ENCODE results near the gene DBH.

DBH gene

DNA sequence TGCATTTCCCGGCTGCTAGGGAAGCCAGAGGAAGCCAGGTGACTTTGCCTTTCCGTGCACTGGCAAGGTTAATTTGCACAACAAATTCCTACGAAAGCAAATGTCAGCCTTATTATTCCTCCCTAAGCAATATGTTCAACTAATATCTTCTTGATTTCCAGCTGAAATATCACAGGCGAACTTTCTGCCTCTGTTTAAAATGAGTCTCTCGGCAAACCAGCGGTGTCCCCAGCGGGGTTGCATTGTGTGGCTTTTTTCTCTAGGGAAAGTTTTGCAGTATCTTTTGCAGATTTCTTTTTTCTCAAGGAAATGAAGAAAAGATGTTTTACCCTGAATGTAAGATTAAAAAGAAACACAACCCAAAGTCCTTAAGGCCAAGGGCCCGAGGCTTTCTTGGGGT lies 1.9 kb downstream of the DBH start:
- Histone ChIP-seq H3K9ac (ENCODE audit: low read length) (no peak overlapping the region), H3K27ac (ENCODE audit: low read depth, low read length) (no peak overlapping the region), H3K9me3 (ENCODE audit: control insufficient read depth, insufficient read depth, low read depth, low read length) (no peaks in the 10 kb centered on the region), H3K27me3 (ENCODE audit: control insufficient read depth, insufficient read depth, low read length) (no peaks in the 10 kb centered on the region), H3K36me3 (ENCODE audit: control insufficient read depth, insufficient read depth, low read length) (no peaks in the 10 kb centered on the region), H3K4me1 (ENCODE audit: control insufficient read depth, insufficient read depth, low read length) (peaks cover 25% of the 10 kb centered on the region), H3K4me3 (ENCODE audit: low read depth, low read length) (no peak overlapping the region)

DNA sequence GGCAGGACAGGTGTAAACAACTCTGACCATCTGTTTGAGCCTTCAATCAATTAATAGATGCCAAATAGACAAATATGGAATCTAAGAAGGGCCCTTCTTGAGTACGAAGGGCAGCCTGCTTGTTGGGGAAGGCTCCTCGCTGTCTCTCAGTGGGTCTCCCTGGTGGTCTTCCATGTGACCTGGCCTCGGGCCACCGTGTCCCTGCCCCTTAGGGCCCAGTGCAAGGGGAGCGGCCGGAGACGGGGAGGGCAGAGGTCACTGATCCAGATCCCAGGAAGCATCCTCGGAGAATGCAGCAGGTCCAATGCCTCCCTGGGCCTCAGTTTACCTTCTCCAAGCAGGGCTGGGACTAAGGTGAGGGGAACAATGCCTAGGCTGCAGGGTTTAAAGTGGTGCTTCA lies 2.5 kb downstream of the DBH start:
- no peak overlapping the region for H3K27ac ChIP-seq (ENCODE audit: low read depth, low read length)
- peaks cover 20% of the 10 kb centered on the region for H3K4me1 ChIP-seq (ENCODE audit: control insufficient read depth, insufficient read depth, low read length)
- no peaks in the 10 kb centered on the region for H3K9me3 ChIP-seq (ENCODE audit: control insufficient read depth, insufficient read depth, low read depth, low read length)
- no peak overlapping the region for H3K9ac ChIP-seq (ENCODE audit: low read length)
- no peaks in the 10 kb centered on the region for H3K36me3 ChIP-seq (ENCODE audit: control insufficient read depth, insufficient read depth, low read length)
- no peak overlapping the region for H3K4me3 ChIP-seq (ENCODE audit: low read depth, low read length)
- H3K27me3 ChIP-seq (ENCODE audit: control insufficient read depth, insufficient read depth, low read length): no peaks in the 10 kb centered on the region

DNA sequence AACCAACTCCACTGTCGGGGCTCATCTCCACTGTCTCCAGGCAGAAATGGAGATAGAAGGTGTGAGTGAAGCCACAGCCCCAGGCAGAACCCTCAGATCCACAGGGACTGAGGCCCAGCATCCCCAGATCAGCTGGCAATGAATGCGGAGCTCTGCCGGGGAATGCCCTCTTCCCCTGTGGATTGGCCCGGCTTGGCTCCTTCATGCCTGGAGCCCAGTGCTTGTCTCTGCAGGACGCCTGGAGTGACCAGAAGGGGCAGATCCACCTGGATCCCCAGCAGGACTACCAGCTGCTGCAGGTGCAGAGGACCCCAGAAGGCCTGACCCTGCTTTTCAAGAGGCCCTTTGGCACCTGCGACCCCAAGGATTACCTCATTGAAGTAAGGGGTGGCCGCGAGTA lies 3.5 kb downstream of the DBH start:
- Histone ChIP-seq H3K9ac (ENCODE audit: low read length) (no peak overlapping the region), H3K4me3 (ENCODE audit: low read depth, low read length) (no peak overlapping the region), H3K27me3 (ENCODE audit: control insufficient read depth, insufficient read depth, low read length) (no peaks in the 10 kb centered on the region), H3K4me1 (ENCODE audit: control insufficient read depth, insufficient read depth, low read length) (peaks cover 13% of the 10 kb centered on the region), H3K36me3 (ENCODE audit: control insufficient read depth, insufficient read depth, low read length) (no peaks in the 10 kb centered on the region), H3K9me3 (ENCODE audit: control insufficient read depth, insufficient read depth, low read depth, low read length) (no peaks in the 10 kb centered on the region), H3K27ac (ENCODE audit: low read depth, low read length) (no peak overlapping the region)

GRCh38 chr9:133640160-133640559 lies 4.0 kb downstream of the DBH start:
- Histone ChIP-seq H3K27ac (ENCODE audit: low read depth, low read length) (no peak overlapping the region), H3K9ac (ENCODE audit: low read length) (no peak overlapping the region), H3K36me3 (ENCODE audit: control insufficient read depth, insufficient read depth, low read length) (no peaks in the 10 kb centered on the region), H3K9me3 (ENCODE audit: control insufficient read depth, insufficient read depth, low read depth, low read length) (no peaks in the 10 kb centered on the region), H3K4me1 (ENCODE audit: control insufficient read depth, insufficient read depth, low read length) (peaks cover 13% of the 10 kb centered on the region), H3K4me3 (ENCODE audit: low read depth, low read length) (no peak overlapping the region), H3K27me3 (ENCODE audit: control insufficient read depth, insufficient read depth, low read length) (no peaks in the 10 kb centered on the region)

DNA sequence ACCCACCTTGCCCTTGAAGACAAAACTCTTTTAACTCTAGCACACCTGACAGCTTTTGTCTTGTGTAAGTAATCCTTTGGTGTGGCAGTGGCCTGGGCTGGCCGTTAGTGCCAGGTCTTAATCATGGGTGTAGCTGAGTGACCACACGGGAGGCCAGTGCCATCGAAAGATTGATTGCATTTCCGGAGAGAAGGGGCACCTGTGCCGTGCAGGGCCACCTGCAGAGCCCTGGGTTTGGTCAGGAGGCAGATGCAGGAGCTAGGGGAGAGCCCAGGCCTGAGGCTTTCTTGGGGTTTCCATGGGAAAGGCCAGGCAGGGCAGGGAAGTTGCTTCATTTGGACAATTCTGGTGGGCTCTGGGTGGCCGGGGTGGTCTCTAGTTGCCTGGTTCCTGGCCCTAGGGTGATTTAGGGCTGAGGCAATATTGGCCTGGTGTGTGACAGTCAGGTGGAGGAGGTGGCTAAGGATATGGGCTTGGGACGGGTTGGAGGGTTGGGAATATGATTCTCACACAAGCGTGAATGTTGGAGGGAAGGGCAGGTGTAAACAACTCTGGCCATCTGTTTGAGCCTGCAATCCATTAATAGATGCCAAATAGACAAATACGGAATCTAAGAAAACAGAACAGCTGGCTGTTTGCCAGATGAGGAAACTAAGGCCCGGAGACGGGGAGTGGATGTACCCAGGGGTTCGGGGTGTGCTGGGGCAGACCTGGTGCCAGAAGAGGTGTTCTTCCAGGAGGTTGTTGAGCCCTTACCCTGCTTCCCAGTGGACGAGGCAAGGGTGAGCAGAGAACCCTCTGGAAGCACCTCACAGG lies 4.6 kb downstream of the DBH start:
- H3K9ac ChIP-seq (ENCODE audit: low read length): no peak overlapping the region
- no peak overlapping the region for H3K27ac ChIP-seq (ENCODE audit: low read depth, low read length)
- H3K4me1 ChIP-seq (ENCODE audit: control insufficient read depth, insufficient read depth, low read length): peaks cover 13% of the 10 kb centered on the region
- H3K9me3 ChIP-seq (ENCODE audit: control insufficient read depth, insufficient read depth, low read depth, low read length): no peaks in the 10 kb centered on the region
- no peaks in the 10 kb centered on the region for H3K27me3 ChIP-seq (ENCODE audit: control insufficient read depth, insufficient read depth, low read length)
- no peaks in the 10 kb centered on the region for H3K36me3 ChIP-seq (ENCODE audit: control insufficient read depth, insufficient read depth, low read length)
- no peak overlapping the region for H3K4me3 ChIP-seq (ENCODE audit: low read depth, low read length)

DNA sequence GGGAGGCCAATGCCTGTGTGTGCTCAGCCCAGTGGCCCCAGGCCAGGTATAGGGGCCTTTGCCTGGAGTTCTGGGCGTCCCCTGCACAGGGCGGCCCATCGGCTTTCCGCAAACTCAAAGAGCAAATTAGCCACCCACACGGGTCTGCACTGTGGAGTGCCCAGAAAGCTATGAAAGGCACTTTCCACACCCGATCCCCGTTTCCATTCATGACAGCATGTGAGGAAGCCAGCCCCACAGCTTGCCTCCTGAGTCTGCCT lies 5.2 kb downstream of the DBH start:
- Histone ChIP-seq H3K27ac (ENCODE audit: low read depth, low read length) (no peak overlapping the region), H3K4me1 (ENCODE audit: control insufficient read depth, insufficient read depth, low read length) (peaks cover 13% of the 10 kb centered on the region), H3K9me3 (ENCODE audit: control insufficient read depth, insufficient read depth, low read depth, low read length) (no peaks in the 10 kb centered on the region), H3K4me3 (ENCODE audit: low read depth, low read length) (no peak overlapping the region), H3K9ac (ENCODE audit: low read length) (no peak overlapping the region), H3K36me3 (ENCODE audit: control insufficient read depth, insufficient read depth, low read length) (no peaks in the 10 kb centered on the region), H3K27me3 (ENCODE audit: control insufficient read depth, insufficient read depth, low read length) (no peaks in the 10 kb centered on the region)

DNA sequence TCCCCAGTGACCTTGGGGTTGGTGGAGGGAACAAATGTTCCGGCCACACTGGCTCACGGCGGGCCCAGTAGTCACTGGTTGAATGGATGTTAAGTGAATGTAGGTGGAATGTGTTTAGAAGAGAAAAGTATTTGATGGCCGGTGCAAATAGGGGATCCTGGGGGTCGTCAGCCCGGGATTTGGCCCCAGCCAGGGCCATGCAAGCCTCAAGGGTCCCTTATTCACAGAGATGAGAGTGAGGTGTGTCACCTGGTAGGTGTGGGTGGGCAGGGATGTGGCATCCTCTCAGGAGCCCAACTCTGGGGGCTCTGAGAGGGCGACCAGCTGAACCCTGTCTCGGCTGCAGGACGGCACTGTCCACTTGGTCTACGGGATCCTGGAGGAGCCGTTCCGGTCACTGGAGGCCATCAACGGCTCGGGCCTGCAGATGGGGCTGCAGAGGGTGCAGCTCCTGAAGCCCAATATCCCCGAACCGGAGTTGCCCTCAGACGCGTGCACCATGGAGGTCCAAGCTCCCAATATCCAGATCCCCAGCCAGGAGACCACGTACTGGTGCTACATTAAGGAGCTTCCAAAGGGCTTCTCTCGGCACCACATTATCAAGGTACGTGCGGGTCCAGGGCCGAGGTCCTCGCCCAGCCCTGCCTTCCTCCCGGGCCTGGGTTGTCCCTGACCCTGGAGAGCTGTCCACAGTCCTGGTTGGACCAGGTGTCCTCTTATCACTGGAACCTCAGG lies 5.9 kb downstream of the DBH start:
- Histone ChIP-seq H3K27ac (ENCODE audit: low read depth, low read length) (no peak overlapping the region), H3K4me3 (ENCODE audit: low read depth, low read length) (no peak overlapping the region), H3K27me3 (ENCODE audit: control insufficient read depth, insufficient read depth, low read length) (no peaks in the 10 kb centered on the region), H3K9ac (ENCODE audit: low read length) (no peak overlapping the region), H3K9me3 (ENCODE audit: control insufficient read depth, insufficient read depth, low read depth, low read length) (no peaks in the 10 kb centered on the region), H3K4me1 (ENCODE audit: control insufficient read depth, insufficient read depth, low read length) (peaks cover 13% of the 10 kb centered on the region), H3K36me3 (ENCODE audit: control insufficient read depth, insufficient read depth, low read length) (no peaks in the 10 kb centered on the region)

GRCh38 chr9:133642708-133643361 lies 6.7 kb downstream of the DBH start:
- no peak overlapping the region for H3K9ac ChIP-seq (ENCODE audit: low read length)
- 0 out of 2 replicates have a peak, but pooled peaks cover 4% of the 10 kb centered on the region for H3K27me3 ChIP-seq (ENCODE audit: control insufficient read depth, insufficient read depth, low read length)
- H3K4me1 ChIP-seq (ENCODE audit: control insufficient read depth, insufficient read depth, low read length): peaks cover 6% of the 10 kb centered on the region
- no peaks in the 10 kb centered on the region for H3K36me3 ChIP-seq (ENCODE audit: control insufficient read depth, insufficient read depth, low read length)
- H3K4me3 ChIP-seq (ENCODE audit: low read depth, low read length): no peak overlapping the region
- no peaks in the 10 kb centered on the region for H3K9me3 ChIP-seq (ENCODE audit: control insufficient read depth, insufficient read depth, low read depth, low read length)
- H3K27ac ChIP-seq (ENCODE audit: low read depth, low read length): no peak overlapping the region

- H3K27ac ChIP-seq (ENCODE audit: low read depth, low read length): no peak overlapping the region
- H3K27me3 ChIP-seq (ENCODE audit: control insufficient read depth, insufficient read depth, low read length): 0 out of 2 replicates have a peak, but pooled peaks cover 4% of the 10 kb centered on the region
- H3K4me3 ChIP-seq (ENCODE audit: low read depth, low read length): no peak overlapping the region
- H3K9me3 ChIP-seq (ENCODE audit: control insufficient read depth, insufficient read depth, low read depth, low read length): no peaks in the 10 kb centered on the region
- 0 out of 2 replicates have a peak, but pooled peaks cover under 1% of the 10 kb centered on the region for H3K4me1 ChIP-seq (ENCODE audit: control insufficient read depth, insufficient read depth, low read length)
- H3K36me3 ChIP-seq (ENCODE audit: control insufficient read depth, insufficient read depth, low read length): no peaks in the 10 kb centered on the region
- no peak overlapping the region for H3K9ac ChIP-seq (ENCODE audit: low read length)
Measured at GRCh38 chr9:133643362-133643755, 7.2 kb downstream of the DBH start.

DNA sequence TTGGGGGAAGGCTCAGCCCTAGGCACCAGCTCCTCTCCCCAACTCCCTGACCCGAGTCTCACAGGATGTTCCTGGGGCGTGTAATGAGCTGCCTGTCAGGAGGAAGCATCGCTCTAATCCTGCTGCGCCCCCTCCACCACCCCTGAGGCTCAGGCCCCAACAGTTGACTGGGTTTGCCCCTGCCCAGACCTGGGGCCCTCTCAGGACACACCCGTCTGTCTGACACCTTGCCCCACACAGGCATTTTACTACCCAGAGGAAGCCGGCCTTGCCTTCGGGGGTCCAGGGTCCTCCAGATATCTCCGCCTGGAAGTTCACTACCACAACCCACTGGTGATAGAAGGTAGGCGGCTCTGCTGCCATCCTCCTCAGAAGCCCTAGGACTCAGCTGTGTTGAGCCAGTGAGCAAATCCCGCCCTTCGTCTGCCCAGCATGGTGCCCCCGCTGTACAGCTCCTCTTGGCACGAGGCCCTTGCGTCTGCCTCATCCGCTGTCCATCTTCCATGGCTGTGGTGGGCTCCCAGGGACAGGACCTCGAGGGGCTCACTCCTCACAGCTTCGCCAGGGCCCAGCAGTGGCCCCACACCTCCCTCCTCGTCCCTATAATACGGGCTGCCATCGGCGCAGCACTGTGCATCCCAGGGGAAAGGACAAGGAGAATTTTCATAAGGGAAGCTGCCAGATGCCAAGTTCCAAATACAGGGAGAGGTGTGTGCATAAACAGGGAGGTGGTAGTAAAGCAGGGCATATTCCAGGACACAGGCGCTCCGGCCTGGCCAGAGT lies 8.0 kb downstream of the DBH start:
- Histone ChIP-seq H3K9ac (ENCODE audit: low read length) (no peak overlapping the region), H3K27ac (ENCODE audit: low read depth, low read length) (no peak overlapping the region), H3K9me3 (ENCODE audit: control insufficient read depth, insufficient read depth, low read depth, low read length) (no peaks in the 10 kb centered on the region), H3K27me3 (ENCODE audit: control insufficient read depth, insufficient read depth, low read length) (0 out of 2 replicates have a peak, but pooled peaks cover 4% of the 10 kb centered on the region), H3K36me3 (ENCODE audit: control insufficient read depth, insufficient read depth, low read length) (no peaks in the 10 kb centered on the region), H3K4me1 (ENCODE audit: control insufficient read depth, insufficient read depth, low read length) (no peaks in the 10 kb centered on the region), H3K4me3 (ENCODE audit: low read depth, low read length) (no peak overlapping the region)

Data from HUES6 (cell line).